Endothelial cell of umbilical vein (primary cell): ENCODE measurements around the gene KRT38. TPM values are rescaled to one million over a fixed set of nuclear protein-coding genes. Genes with fewer than 3 reads are reported as not detected.
"Not testable (repeated sequence)": the region's sequence is repeated elsewhere in the genome, so short reads cannot be mapped to it uniquely, and the experiment has no call there.

Source experiments
- BruUV-seq: library from RNA; stranded (reverse); fragments of 400-500 nt; replicated peaks from 2 replicates; lab custom pipeline; 2021; lab: Mats Ljungman, UMichigan
- CTCF ChIA-PET: fragments of 300-600, 350-600 bp; sonication (Branson Sonifier 250); formaldehyde crosslinking; loops from one replicate; lab custom pipeline; 2021; ENCODE audit warnings: antibody characterized with exemption, inconsistent platforms; lab: Charles Lee
- POLR2A ChIA-PET: fragments of 300-600, 350-600 bp; sonication (Branson Sonifier 250); formaldehyde crosslinking; loops from one replicate; lab custom pipeline; 2021; ENCODE audit warnings: antibody characterized with exemption, inconsistent platforms; lab: Charles Lee
- DNase-seq: peaks from one replicate; pipeline ENCODE4 v3.0.0-alpha.2; 2011; ENCODE audit warnings: low read depth, low spot score
- FAIRE-seq: peaks from 2 replicates; lab custom pipeline; 2011; peaks lifted over from hg19 to GRCh38; lab: Jason Lieb, UNC
- H2AFZ ChIP-seq: 2 replicates; pipeline ENCODE4 v1.6.0; 2012; ENCODE audit warnings: low read depth, low read length, control low read depth, inconsistent platforms
- H3K27ac ChIP-seq: 2 replicates; pipeline ENCODE4 v1.5.1; 2011; ENCODE audit warnings: low read depth, mild to moderate bottlenecking, control low read depth, low read length, moderate library complexity; ENCODE audit not compliant: insufficient read depth
- H3K27me3 ChIP-seq, 2 experiments: 2 replicates each; pipeline versions ENCODE4 v1.6.0 to v1.6.1; 2011; ENCODE audit warnings: low read length in 2 of 2, mixed read lengths in 1 of 2; ENCODE audit not compliant: control insufficient read depth in 2 of 2, insufficient read depth in 2 of 2
- H3K36me3 ChIP-seq, 2 experiments: 2 replicates in 1 of 2; 3 replicates in 1 of 2; pipeline ENCODE4 v1.5.1; 2011; ENCODE audit warnings: low read length in 2 of 2, mild to moderate bottlenecking in 1 of 2, moderate library complexity in 1 of 2; ENCODE audit not compliant: control insufficient read depth in 2 of 2, insufficient read depth in 2 of 2; ENCODE audit errors: extremely low read depth in 1 of 2
- H3K4me1 ChIP-seq: 3 replicates; pipeline ENCODE4 v1.5.1; 2011; ENCODE audit warnings: mild to moderate bottlenecking, low read length; ENCODE audit not compliant: control insufficient read depth, insufficient read depth; ENCODE audit errors: extremely low read depth
- H3K4me2 ChIP-seq: 2 replicates; pipeline ENCODE4 v1.6.1; 2011; ENCODE audit warnings: low read length, control low read depth, mixed read lengths; ENCODE audit not compliant: insufficient read depth
- H3K4me3 ChIP-seq, 3 experiments: fragments of 200-600 bp in 1 of 3; sonication (generic), shearing (Covaris generic) in 1 of 3; replicated peaks in 1 of 3; 2 replicates each; pipeline ENCODE4 v1.5.1; 2011 to 2016; ENCODE audit warnings: control low read depth in 3 of 3, low read length in 3 of 3, mild to moderate bottlenecking in 2 of 3, inconsistent platforms in 1 of 3, low read depth in 1 of 3, moderate library complexity in 1 of 3; ENCODE audit not compliant: insufficient read depth in 1 of 3
- H3K79me2 ChIP-seq: 2 replicates; pipeline ENCODE4 v1.6.0; 2012; ENCODE audit warnings: low read length, inconsistent platforms; ENCODE audit not compliant: control insufficient read depth, insufficient read depth
- H3K9ac ChIP-seq: replicated peaks from 2 replicates; pipeline ENCODE3; 2011; ENCODE audit warnings: low read length, control low read depth; ENCODE audit not compliant: insufficient read depth; ENCODE audit errors: extremely low read depth
- H3K9me1 ChIP-seq: replicated peaks from 3 replicates; pipeline ENCODE4 v1.6.0; 2011; ENCODE audit warnings: mild to moderate bottlenecking, low read length; ENCODE audit not compliant: control insufficient read depth, insufficient read depth; ENCODE audit errors: extremely low read depth
- H3K9me3 ChIP-seq: replicated peaks from 2 replicates; pipeline ENCODE4 v1.5.1; 2012; ENCODE audit warnings: low read length, inconsistent platforms; ENCODE audit not compliant: control insufficient read depth, insufficient read depth
- H4K20me1 ChIP-seq: replicated peaks from 2 replicates; pipeline ENCODE3; 2011; ENCODE audit warnings: mild to moderate bottlenecking, low read length; ENCODE audit not compliant: control insufficient read depth, insufficient read depth; ENCODE audit errors: extremely low read depth
- CTCF ChIP-seq, 2 donors: IDR thresholded peaks; 1 replicate in 1 of 2; 2 replicates in 1 of 2; pipeline ENCODE4 v1.5.1; 2011; ENCODE audit warnings: low read length in 2 of 2, mild to moderate bottlenecking in 2 of 2, moderate library complexity in 2 of 2, control low read depth in 1 of 2, inconsistent platforms in 1 of 2, low read depth in 1 of 2; ENCODE audit not compliant: insufficient read depth in 1 of 2; ENCODE audit errors: extremely low read depth in 1 of 2
- EZH2 ChIP-seq: IDR thresholded peaks from 2 replicates; pipeline ENCODE4 v1.6.1; 2012; ENCODE audit warnings: borderline replicate concordance, low read depth, mild to moderate bottlenecking, moderate library complexity, low read length, inconsistent platforms; ENCODE audit not compliant: severe bottlenecking
- FOS ChIP-seq: IDR thresholded peaks from 2 replicates; pipeline ENCODE4 v1.6.1; 2011; ENCODE audit warnings: mild to moderate bottlenecking, low read length, moderate library complexity, borderline replicate concordance; ENCODE audit not compliant: insufficient read depth
- JUN ChIP-seq: IDR thresholded peaks from 2 replicates; pipeline ENCODE4 v1.6.1; 2011; ENCODE audit warnings: borderline replicate concordance, low read depth; ENCODE audit not compliant: insufficient read length, insufficient read depth
- MAX ChIP-seq: IDR thresholded peaks from 2 replicates; pipeline ENCODE4 v1.6.1; 2011; ENCODE audit not compliant: insufficient read depth, insufficient read length
- dilution Hi-C: fragments of 300-500 bp; cut with MboI; formaldehyde crosslinking; loops from one replicate; pipeline ENCODE4 v1.15.0; 2019; ENCODE audit warnings: low sequenced_read_pairs; ENCODE audit not compliant: extremely low pct_ligation_motif_present
- intact Hi-C: fragments of 100-400 bp; cut with micrococcal nuclease; formaldehyde crosslinking; loops from one replicate; pipeline ENCODE4 v1.10.0; 2022
- polyA plus RNA-seq, 4 experiments: library from polyadenylated mRNA; depleted of rRNA in 3 of 4; stranded (reverse) in 3 of 4; unstranded in 1 of 4; fragments of >200 nt; gene quantifications; 2 replicates each; pipeline versions ENCODE4 v1.2.1 to v1.2.3, GENCODE V29; 2011 to 2012; ENCODE audit warnings: missing spikeins in 1 of 4
- total RNA-seq: library from RNA; stranded (reverse); gene quantifications from 2 replicates; pipeline ENCODE4 v1.2.3, GENCODE V29; 2021

KRT38 gene
- total and polyA plus RNA-seq, 2 donors (not counting 3 experiments of a cell fraction or from before 2014, with no cell fraction given) = not detected

GRCh38 chr17:41433586-41433985 is 7.2 kb downstream of the KRT38 start:
- FAIRE-seq (no peak), DNase-seq (no peak)
- Histone ChIP-seq H2AFZ (no peak overlapping the region), H4K20me1 (no peaks in the 10 kb centered on the region), H3K79me2 (no peaks in the 10 kb centered on the region), H3K9me1 (no peaks in the 10 kb centered on the region), H3K4me3 (no peak overlapping the region), H3K4me1 (no peaks in the 10 kb centered on the region), H3K9me3 (no peaks in the 10 kb centered on the region), H3K27me3 (peaks cover 2 to 5% of the 10 kb centered on the region in 2 experiments), H3K27ac (no peak overlapping the region), H3K36me3 (no peaks in the 10 kb centered on the region), H3K4me2 (no peak overlapping the region), H3K9ac (no peak overlapping the region)
- CTCF ChIA-PET = no interaction called here
- POLR2A ChIA-PET = interaction anchor here (0.6 kb wide), 1 partner anchor 408 kb away, joined by 3 read pairs; no protein-coding TSS in a partner anchor
- BruUV-seq = no TSS peak
- dilution Hi-C loops = no loop called here
- TF ChIP-seq CTCF (IDR thresholded peaks at IDR 0.05; ENCODE audit: extremely low read depth in 1 of 2, insufficient read depth in 1 of 2, low read depth in 1 of 2, low read length in 2 of 2) (no peak), JUN (no peak), EZH2 (no peak), FOS (no peak), MAX (no peak)
- intact Hi-C loops = no loop called here

- BruUV-seq, H3K4me3 ChIP-seq, H3K9ac ChIP-seq, H3K27ac ChIP-seq, FAIRE-seq, dilution Hi-C loops, H3K9me3 ChIP-seq, H3K79me2 ChIP-seq, H2AFZ ChIP-seq, H4K20me1 ChIP-seq, H3K9me1 ChIP-seq, H3K36me3 ChIP-seq, H3K4me1 ChIP-seq, CTCF ChIA-PET, intact Hi-C loops, DNase-seq, POLR2A ChIA-PET, H3K27me3 ChIP-seq, H3K4me2 ChIP-seq: not testable (repeated sequence)
Observed at GRCh38 chr17:41430376-41430775, 10.4 kb downstream of the KRT38 start.
